ENCODE measurements around the gene PLIN5.

Gene PLIN5

GRCh38 chr19:4555657-4556561, 20.9 kb upstream of the PLIN5 start:
- no peak for TF ChIP-seq GATA3 (IDR thresholded peaks at IDR 0.05; ENCODE audit: low read depth, low read length)
- no peak for TF ChIP-seq GATA2 (IDR thresholded peaks at IDR 0.05; ENCODE audit: low read depth, low read length)

GRCh38 chr19:4554717-4555116, 19.7 kb upstream of the PLIN5 start:
- TF ChIP-seq GATA3 (IDR thresholded peaks at IDR 0.05; ENCODE audit: low read depth, low read length) (no peak), GATA2 (IDR thresholded peaks at IDR 0.05; ENCODE audit: low read depth, low read length) (no peak)

- TF ChIP-seq GATA3 (IDR thresholded peaks at IDR 0.05; ENCODE audit: low read depth, low read length) (no peak), GATA2 (IDR thresholded peaks at IDR 0.05; ENCODE audit: low read depth, low read length) (no peak)
These were observed 18.8 kb upstream of the PLIN5 start for GRCh38 chr19:4553775-4554174.

- TF ChIP-seq GATA2 (IDR thresholded peaks at IDR 0.05; ENCODE audit: low read depth, low read length), result no peak
- no peak for TF ChIP-seq GATA3 (IDR thresholded peaks at IDR 0.05; ENCODE audit: low read depth, low read length)
These were observed 18.2 kb upstream of the PLIN5 start for GRCh38 chr19:4553092-4553695.

GRCh38 chr19:4552525-4552819, 17.4 kb upstream of the PLIN5 start:
- TF ChIP-seq GATA2 (IDR thresholded peaks at IDR 0.05; ENCODE audit: low read depth, low read length) (no peak), GATA3 (IDR thresholded peaks at IDR 0.05; ENCODE audit: low read depth, low read length) (no peak)

- TF ChIP-seq GATA3 (IDR thresholded peaks at IDR 0.05; ENCODE audit: low read depth, low read length) (no peak), GATA2 (IDR thresholded peaks at IDR 0.05; ENCODE audit: low read depth, low read length) (no peak)
These were observed 15.5 kb upstream of the PLIN5 start for GRCh38 chr19:4550479-4551050.

GRCh38 chr19:4550018-4550417, 15.0 kb upstream of the PLIN5 start:
- no peak for TF ChIP-seq GATA2 (IDR thresholded peaks at IDR 0.05; ENCODE audit: low read depth, low read length)
- no peak for TF ChIP-seq GATA3 (IDR thresholded peaks at IDR 0.05; ENCODE audit: low read depth, low read length)

- TF ChIP-seq GATA2 (IDR thresholded peaks at IDR 0.05; ENCODE audit: low read depth, low read length) (no peak), GATA3 (IDR thresholded peaks at IDR 0.05; ENCODE audit: low read depth, low read length) (no peak)
These were observed 13.2 kb upstream of the PLIN5 start for GRCh38 chr19:4548238-4548584.

GRCh38 chr19:4547303-4548237, 12.5 kb upstream of the PLIN5 start:
- TF ChIP-seq GATA3 (IDR thresholded peaks at IDR 0.05; ENCODE audit: low read depth, low read length) (no peak), GATA2 (IDR thresholded peaks at IDR 0.05; ENCODE audit: low read depth, low read length) (no peak)

- TF ChIP-seq GATA2 (IDR thresholded peaks at IDR 0.05; ENCODE audit: low read depth, low read length) (no peak), GATA3 (IDR thresholded peaks at IDR 0.05; ENCODE audit: low read depth, low read length) (no peak)
These were observed 9.0 kb upstream of the PLIN5 start for GRCh38 chr19:4543842-4544647.

- TF ChIP-seq GATA3 (IDR thresholded peaks at IDR 0.05; ENCODE audit: low read depth, low read length) (no peak), GATA2 (IDR thresholded peaks at IDR 0.05; ENCODE audit: low read depth, low read length) (no peak)
These were observed 8.1 kb upstream of the PLIN5 start for GRCh38 chr19:4542896-4543841.

GRCh38 chr19:4541114-4541805, 6.2 kb upstream of the PLIN5 start:
- TF ChIP-seq GATA2 (IDR thresholded peaks at IDR 0.05; ENCODE audit: low read depth, low read length) (no peak), GATA3 (IDR thresholded peaks at IDR 0.05; ENCODE audit: low read depth, low read length) (no peak)

Data from SH-SY5Y (cell line).